ENCODE measurements around the gene SHD. TPM values are rescaled to one million over a fixed set of nuclear protein-coding genes. Genes with fewer than 3 reads are reported as not detected.
"Not testable (repeated sequence)": the region's sequence is repeated elsewhere in the genome, so short reads cannot be mapped to it uniquely, and the experiment has no call there.

Gene SHD
- total RNA-seq, result not detected in 2 replicates

GRCh38 chr19:4278419-4279266 lies at the start of gene SHD:
TSS of gene SHD (plus strand) at chr19:4279266. CDS start at chr19:4280064, 798 bp downstream.
- intact Hi-C loops (cut with micrococcal nuclease), result no loop called here

DNA sequence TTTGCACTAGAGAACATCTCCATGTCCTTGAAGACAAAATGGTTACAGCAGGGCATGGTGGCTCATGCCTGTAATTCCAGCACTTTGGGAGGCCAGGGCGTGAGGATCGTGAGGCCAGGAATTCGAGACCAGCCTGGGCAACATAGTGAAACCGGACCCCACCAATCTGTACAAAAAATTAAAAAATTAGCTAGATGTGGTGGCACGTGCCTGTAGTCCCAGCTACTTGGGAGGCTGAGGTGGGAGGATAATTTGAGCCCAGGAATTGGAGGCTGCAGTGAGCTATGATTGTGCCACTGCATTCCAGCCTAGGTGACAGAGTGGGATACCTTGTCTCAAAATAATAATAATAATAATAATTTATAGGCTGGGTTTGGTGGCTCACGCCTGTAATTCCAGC lies 48.8 kb upstream of the SHD start:
- intact Hi-C loops (cut with micrococcal nuclease), result not testable (repeated sequence)

DNA sequence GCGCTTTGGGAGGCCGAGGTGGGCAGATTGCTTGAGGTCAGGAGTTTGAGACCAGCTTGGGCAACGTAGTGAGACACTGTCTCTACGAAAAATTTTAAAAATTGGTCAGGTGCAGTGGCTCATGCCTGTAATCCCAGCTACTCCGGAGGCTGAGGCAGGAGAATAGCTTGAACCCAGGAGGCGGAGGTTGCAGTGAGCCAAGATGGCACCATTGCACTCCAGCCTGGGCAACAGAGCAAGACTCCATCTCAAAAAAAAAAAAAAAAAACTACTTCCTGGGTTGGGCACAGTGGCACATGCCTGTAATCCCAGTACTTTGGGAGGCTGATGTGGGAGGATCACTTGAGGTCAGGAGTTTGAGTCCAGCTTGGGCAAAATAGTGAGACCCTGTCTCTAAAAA lies 47.5 kb upstream of the SHD start:
- intact Hi-C loops (cut with micrococcal nuclease), result not testable (repeated sequence)

- intact Hi-C loops (cut with micrococcal nuclease), result not testable (repeated sequence)
These were observed 46.9 kb upstream of the SHD start for GRCh38 chr19:4232139-4232538.

DNA sequence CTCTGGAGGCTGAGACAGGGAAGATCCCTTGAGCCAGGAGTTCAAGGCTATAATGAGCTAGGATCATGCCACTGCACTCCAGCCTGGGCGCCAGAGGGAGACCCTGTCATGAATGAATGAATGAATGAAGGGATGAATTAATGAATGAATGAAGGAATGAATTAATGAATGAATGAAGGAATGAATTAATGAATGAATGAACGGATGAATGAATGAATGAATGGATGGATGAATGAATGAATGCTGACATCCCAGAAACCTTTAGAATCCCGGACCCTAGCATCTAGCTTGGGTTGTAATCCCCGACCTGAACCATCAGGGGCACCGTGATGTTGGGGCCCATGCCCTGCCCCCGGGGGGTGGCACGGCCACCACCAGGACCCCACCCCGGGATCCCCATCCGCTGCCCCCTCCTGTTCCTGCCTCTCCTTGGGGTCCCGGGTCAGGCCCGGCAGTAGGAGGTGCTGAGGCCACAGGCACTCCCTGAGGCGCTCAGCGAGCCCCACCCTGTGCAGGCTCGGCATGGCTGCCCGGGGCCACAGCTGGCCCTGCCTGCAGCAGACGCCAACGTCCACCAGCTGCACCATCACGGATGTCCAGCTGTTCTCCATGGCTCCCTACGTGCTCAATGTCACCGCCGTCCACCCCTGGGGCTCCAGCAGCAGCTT lies 46.3 kb upstream of the SHD start:
- intact Hi-C loops (cut with micrococcal nuclease), result loop anchor here (1.0 kb wide), 1 partner anchor 15 kb away; the partner anchor contains the start of gene YJU2

- intact Hi-C loops (cut with micrococcal nuclease), result loop anchor here (1.0 kb wide), 1 partner anchor 14 kb away; the partner anchor contains the start of gene YJU2
These were observed 45.7 kb upstream of the SHD start for GRCh38 chr19:4233282-4233853.

GRCh38 chr19:4234142-4234861 lies 44.8 kb upstream of the SHD start:
- intact Hi-C loops (cut with micrococcal nuclease), result no loop called here

- intact Hi-C loops (cut with micrococcal nuclease), result no loop called here
These were observed 44.2 kb upstream of the SHD start for GRCh38 chr19:4234862-4235201.

DNA sequence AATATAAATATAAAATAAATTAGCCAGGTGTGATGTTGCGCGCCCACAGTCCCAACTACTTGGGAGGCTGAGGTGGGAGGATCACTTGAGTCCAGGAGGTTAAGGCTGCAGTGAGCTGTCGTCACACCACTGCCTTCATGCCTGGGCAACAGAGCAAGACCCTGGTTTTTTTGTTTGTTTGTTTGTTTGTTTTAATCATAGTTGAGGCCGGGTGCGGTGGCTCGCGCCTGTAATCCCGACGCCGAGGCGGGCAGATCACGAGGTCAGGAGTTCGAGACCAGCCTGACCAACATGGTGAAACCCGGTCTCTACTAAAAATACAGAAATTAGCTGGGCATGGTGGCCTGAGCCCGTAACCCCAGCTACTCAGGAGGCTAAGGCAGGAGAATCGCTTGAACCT lies 41.6 kb upstream of the SHD start:
- intact Hi-C loops (cut with micrococcal nuclease), result not testable (repeated sequence)

DNA sequence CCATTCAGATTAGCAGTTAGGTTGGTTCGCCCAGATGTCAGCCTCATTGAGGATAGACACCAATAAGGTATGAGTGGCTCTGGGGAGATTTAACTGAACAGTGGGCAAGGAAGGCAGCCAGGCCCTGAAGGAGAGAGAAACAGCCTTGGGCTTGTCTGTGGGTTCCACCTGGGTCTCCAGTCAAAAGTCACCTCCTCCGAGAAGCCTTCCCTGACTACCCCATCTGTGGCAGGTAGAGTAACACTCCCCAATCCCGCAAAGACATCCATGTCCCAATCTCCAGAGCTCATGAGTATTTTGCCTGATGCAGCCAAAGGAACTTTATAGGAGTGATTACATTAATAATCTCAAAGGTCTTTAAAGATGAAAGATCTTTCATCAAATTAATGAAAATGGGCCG lies 40.2 kb upstream of the SHD start:
- intact Hi-C loops (cut with micrococcal nuclease), result no loop called here

DNA sequence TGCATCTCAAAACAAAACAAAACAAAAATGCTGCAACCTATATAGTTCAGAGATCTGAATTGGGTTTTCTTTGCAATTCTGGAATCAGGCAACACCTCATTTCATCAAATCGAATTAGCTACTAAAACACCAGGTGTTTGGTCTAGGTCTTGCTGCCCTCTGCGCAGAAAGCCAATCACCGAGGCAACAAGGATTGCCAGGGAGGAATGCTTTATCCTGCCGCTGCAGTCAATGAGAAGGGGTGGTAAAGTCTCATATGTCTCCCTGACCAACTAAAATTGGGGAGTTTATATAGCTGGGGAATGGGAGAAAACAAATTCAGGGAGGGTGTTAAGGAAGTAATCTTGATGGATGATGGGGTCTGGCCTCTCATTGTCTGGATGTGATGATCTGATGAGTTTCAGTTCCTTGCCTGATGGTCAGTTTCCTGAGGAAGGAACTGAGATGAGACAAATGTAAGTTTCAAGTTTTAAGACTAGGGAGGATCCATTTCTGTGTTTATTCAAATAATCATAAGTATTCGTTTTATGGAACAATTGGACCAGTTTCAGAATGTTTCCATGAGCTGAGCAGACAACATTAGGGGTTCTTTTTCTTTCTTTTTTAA lies 37.1 kb upstream of the SHD start:
- intact Hi-C loops (cut with micrococcal nuclease), result no loop called here

- intact Hi-C loops (cut with micrococcal nuclease), result loop anchor here (2.0 to 5.0 kb wide), 4 partner anchors 179 to 1209 kb away; partner anchors contain the start of genes DPP9, MFSD12 and ZBTB7A
These were observed 33.1 kb upstream of the SHD start for GRCh38 chr19:4245938-4246337.

DNA sequence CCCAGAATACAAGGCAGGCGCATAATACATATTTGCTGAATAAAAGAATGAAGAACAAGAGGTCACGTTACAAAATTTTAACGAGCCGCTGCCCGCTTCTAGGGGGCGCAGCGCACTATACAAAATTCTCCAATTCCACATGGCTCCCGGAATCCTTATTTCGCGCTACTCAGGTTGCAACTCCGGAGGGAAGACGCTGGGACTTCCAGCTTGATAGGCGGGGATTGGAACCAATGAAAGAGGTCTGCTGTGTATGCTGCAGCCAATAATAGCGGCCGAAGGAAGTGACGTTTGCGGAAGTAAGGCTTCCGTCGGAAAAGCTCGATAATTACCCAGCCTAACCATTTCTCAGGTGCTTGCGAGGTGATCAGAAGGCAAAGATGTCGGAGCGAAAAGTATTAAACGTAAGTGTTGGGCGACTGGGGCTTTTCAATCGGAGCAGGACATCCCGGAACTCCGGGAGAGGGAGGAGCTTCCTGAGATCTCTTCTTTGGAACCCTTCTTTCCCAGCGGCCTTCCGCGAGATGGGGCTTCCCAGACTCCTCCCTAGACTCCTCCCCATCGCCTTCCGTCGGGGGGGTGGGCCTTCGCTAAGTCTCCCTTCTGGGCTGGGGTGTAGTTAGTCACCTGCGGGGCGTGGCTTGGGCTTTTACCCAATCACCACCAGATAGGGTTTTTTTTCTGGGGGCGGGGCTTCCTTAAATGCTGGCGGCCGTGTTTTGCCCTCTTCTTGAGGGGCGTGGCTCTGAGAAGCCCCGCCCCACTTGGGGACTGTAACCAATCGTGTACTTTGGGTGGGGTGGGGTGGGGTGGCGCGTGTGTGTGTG lies 32.1 kb upstream of the SHD start, which contains the start of gene YJU2:
YJU2 (plus strand) TSS at position 314 of the 827 bp plus-strand sequence; CDS start at position 381, 67 bp downstream.
- intact Hi-C loops (cut with micrococcal nuclease), result loop anchor here (1.0 to 5.0 kb wide), 19 partner anchors 14 to 1210 kb away; partner anchors contain the start of genes ANKRD24, APBA3, DPP9 and EEF2

GRCh38 chr19:4256563-4256962 lies 22.5 kb upstream of the SHD start:
- intact Hi-C loops (cut with micrococcal nuclease), result no loop called here

DNA sequence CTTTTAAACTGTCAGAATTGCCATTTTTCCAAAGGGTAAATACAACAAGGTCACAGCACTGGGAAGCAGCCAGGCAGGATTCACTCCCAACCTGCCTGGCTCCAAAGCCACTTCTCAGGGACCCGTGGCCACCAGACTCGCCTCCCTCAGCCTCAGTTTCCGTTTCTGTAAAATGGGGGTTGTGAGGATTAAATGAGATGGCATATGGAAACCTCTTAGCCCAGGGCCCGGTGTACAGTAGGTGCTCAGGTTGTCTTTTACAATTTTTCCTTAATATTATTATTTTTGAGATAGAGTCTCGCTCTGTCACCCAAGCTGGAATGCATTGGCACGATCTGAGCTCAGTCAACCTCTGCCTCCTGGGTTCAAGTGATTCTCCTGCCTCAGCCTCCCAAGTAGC lies 22.0 kb upstream of the SHD start:
- intact Hi-C loops (cut with micrococcal nuclease), result no loop called here

- intact Hi-C loops (cut with micrococcal nuclease), result no loop called here
These were observed 20.9 kb upstream of the SHD start for GRCh38 chr19:4258181-4258580.

DNA sequence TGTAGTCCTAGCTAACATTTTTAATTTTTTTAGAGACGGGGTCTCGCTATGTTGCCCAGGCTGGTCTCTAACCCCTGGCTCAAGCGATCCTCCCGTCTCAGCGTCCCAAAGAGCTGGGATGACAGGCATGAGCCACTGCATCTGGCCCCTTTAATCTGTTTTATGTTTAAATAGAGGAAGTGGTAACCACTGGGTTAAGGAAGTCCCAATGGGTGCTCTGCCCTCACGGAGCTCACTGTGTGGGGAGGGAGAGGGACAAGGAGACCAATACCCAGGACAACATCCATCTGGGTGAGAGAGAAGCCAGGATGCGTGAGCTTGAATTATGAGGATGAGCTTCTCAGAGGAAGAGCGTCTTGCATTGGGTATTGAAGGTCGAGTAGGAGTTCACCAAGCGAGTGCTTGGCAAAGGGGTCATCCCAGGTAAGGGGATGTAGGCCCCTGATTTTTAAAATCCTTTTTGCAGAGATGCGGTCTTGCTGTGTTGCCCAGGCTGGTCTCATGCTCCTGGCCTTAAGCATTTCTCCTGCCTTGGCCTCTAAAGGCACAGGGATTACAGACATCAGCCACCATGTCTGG lies 18.4 kb upstream of the SHD start:
- intact Hi-C loops (cut with micrococcal nuclease), result no loop called here

DNA sequence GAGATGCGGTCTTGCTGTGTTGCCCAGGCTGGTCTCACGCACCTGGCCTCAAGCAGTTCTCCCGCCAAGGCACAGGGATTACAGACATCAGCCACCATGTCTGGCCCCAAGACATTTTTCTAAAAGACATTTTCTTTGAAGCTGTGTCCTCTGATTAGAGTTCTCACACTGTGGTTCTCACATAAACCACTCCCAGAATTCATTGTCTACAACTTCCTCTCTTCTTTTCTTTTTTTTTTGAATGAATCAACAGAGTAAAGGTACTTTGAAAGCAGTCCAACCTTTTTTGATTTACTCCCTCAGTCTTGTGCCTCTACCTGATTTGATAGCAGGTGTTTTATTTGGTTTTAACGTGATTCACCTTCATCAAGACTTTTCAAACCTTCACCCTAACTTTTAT lies 14.3 kb upstream of the SHD start:
- intact Hi-C loops (cut with micrococcal nuclease), result no loop called here

GRCh38 chr19:4266253-4267000 lies 12.6 kb upstream of the SHD start:
- intact Hi-C loops (cut with micrococcal nuclease), result loop anchor here (2.0 kb wide), 1 partner anchor 204 kb away; no protein-coding TSS in a partner anchor

All from T-helper 1 cell treated with Interleukin-12 subunit alpha and Interleukin-12 subunit beta and Interleukin-4 antibody, amounts not matched to agents 30 ng/mL and 1 ng/mL, for 36 hours (primary cell).